T-helper 1 cell (primary cell): ENCODE measurements around the gene PDHX.
"Not testable (repeated sequence)": the region's sequence is repeated elsewhere in the genome, so short reads cannot be mapped to it uniquely, and the experiment has no call there.

Experiments used
- DNase-seq, 5 donors: peaks; one replicate each; pipeline ENCODE4 v3.0.0-alpha.2; 2012 to 2020

The PDHX gene

DNA sequence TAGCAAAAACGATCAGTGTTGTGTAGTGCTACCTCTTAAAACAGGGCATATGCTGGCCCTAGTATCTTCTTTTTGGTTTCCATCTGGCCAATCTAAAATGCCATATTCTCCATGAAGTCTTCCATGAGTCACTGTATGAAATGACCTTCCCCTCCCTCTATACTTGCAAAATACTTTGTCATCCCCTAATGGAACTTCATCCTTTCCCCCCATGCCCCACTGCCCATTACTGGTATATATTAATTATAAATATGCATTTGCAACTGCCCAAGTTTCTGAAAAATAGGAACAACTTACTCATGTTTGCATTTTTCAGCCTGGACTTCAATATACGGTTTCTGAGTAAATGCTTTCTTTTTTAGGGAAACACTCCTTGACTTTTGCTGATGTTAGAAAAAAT, 4.7 kb upstream of the PDHX start:
- no peak for DNase-seq

GRCh38 chr11:34913556-34913955, 2.9 kb upstream of the PDHX start:
- DNase-seq = not testable (repeated sequence)

DNA sequence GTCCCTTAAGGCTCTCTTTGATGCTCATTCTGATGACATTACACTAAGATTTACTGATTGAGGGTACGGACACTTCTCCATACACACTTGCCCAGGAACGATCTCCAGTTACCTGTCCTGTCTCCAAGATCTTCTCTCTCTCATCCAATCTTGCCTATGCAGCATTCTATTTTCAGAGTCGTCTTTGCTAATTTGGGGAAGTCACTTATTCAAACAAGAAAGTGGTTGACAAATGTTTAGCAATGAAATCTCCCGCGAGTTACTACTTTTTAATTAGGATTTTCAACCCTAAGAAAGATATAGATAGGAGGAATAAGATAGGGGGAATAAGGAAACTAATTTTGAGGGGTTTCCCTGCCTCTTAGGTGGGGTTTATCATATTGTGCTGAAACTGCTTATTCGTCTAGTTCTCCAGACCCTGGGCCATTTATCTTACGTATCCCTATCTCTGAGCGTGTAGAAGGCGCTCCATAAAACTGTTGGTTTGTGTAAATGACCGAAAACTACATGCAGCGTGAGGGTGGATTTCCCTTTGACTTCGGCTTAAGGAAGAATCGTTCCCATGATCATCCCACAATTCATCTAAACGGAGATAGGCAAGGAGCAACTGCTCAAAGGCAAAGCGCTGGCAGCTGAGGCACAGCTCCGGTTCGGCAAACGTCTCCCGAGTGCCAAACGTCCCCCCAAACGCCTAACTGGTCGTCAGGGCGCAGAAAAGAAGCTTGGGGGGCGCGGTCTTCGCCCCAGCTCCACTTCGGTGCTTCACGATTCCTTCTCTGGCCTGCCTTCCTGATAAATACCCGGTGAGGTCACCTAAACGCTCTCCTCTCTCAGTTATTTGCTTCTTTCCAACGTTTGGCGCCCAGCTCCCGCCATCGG, 1.0 kb upstream of the PDHX start:
- no peak for DNase-seq

DNA sequence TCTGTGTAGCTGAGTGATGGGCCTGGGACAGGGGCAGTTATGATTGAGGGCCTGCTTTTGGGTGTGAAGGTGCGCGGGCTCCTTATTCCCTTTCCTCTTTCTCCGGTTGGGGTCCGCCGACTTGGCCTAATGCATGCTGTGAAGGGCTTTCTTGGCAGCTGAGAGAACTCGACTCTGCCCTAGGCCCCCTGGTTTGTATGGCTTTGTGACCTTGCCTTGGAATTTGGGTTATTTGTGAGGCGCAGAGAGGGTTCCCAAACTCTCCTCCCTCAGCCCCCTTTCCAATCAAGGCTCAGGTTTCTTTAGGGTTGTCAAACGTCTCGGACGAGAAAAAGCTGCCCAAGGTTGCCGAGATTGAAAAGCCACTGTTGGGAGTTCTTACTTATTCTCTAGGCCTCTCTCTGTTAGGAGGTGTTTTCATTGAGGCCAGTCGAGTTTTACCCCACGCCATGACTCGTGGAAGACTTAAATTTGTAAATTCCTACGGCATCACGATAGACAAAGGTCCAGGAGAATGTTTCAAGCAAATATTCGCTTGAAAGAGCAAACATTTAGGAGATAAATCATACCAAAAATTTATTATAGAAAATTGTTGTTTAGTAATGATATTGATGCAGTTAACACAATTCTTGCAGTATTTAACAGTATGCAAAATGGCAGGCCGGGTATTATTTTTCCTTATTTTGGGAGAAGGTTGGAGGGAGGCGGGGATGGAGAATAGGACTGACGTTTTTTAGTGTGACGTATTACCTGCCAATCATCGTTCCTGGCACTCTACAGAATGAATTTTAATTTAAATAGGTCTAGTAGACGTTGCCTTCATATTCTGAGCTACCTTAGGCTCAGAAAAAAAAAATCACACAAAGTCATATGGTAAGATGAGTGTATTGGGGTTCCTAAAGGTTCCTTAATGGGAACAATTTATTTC, 689 bp downstream of the PDHX start:
- DNase-seq = peak in 1 of 5 donors; percentile 3

DNA sequence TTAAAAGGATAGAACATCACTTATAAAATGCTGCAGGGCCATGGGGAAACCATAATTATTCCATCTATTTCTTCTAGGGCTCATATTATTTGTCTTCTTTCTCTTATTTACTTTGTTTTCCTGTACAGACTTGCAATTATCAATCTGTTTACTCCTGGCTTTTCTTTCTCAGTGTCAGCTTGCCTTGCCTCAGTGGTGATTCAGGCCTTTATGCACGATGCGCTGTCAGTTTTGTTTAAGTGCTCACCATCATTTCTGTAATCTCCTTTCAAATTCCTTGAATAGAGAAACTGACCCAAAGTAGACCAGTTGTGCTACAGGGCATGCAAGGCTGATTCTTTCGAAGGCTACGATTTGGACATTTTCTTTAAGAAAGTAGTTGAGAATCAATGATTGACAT, 4.7 kb downstream of the PDHX start:
- DNase-seq = no peak

- DNase-seq = no peak
Observed at GRCh38 chr11:34924714-34925113, 8.3 kb downstream of the PDHX start.

DNA sequence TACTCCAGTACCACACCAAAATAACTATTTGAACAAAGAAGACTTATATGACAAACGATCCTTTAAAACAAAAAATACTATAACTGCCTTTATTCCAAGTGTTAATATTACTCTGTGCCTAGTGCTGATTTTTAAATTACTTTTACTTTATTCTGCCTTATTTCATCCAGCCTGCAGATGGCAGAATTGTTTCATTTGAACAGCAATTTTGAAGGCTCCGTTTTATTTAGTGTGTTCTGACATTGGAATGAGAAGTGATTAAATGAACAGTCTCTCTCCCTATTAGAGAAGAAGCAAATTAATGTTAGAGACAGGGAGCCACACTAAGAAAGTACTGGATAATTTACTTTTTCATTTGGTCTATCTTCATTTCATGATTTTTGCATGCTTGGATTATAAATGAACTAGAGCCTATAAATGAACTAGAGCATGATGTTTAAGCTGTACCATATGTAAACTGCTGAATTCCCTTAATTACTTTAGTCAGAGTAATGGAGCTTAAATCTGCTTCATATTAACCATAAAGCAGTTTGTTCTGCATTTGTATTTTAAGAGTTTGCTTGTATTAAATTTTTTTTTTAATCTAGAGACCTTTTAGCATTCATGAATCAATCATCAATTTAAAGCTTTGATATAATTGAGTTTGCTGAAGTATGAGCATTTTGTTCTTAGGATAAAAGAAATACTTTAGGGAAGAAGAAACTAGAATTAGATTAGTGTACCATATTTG, 9.8 kb downstream of the PDHX start:
- peak in 2 of 5 donors; percentile 18 to 48 for DNase-seq

GRCh38 chr11:34926831-34927132, 10.4 kb downstream of the PDHX start:
- DNase-seq = no peak

GRCh38 chr11:34928268-34928959, 12.0 kb downstream of the PDHX start:
- DNase-seq = no peak

DNA sequence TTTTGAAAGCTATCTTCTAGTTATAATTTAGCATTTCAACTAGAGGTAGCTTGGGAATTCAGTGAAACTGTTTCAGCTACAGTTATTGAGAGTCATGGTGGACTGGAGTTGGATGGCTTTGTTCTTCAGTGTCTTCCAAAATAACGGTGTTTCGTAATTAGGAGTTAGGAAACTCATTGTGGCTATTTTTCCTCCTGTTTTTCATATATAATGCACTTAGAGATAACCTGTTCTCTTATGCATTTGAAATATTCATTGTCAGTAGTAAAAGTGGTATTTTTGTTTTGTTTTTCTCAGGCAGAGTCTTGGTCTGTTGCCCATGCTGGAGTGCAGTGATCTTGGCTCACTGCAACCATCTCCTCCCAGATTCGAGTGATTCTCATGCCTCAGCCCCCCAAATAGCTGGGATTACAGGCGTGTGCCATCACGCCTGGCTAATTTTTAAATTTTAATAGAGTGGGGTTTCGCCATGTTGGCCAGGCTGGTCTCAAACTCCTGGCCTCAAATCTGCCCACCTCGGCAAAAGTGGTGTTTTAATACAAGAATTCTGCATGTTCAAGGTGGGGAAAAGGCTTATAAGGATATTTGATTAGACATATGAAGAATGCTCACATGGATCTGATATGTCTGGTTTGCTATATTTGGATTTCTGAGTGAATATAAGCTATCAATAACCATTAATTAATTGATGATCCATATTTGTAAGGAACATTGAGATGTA, 12.7 kb downstream of the PDHX start:
- DNase-seq = no peak

- no peak for DNase-seq
Observed at GRCh38 chr11:34929794-34930763, 13.7 kb downstream of the PDHX start.

DNA sequence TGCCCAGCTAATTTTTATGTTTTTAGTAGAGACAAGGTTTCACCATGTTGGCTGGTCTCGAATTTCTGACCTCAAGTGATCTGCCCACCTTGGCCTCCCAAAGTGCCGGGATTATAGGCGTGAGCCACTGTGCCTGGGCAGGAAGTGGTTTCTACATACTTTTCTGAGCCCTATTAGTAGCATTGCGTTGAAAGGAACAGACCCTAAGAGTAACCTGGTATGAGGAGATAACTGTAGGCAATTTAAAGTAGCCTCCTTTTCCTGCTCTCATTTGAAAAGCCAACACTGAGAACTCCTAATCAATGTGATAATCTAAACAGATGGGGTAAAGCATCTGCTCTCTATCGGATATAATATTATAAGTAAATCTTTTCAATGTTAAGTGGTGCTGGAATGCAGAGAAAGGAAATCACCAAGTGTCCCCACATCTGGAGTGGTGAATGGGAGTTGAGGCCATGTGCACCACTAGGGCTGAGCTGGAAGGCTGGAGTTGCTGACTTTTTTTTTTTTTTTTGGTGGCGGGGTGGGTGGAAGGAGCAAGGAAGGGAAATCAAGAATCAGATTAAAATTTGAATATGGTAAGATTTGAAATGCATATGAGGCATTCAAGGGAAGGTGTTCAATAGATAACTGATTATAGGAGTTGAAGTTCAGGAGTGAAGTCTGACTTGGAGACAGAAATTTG, 20.7 kb downstream of the PDHX start:
- no peak for DNase-seq

DNA sequence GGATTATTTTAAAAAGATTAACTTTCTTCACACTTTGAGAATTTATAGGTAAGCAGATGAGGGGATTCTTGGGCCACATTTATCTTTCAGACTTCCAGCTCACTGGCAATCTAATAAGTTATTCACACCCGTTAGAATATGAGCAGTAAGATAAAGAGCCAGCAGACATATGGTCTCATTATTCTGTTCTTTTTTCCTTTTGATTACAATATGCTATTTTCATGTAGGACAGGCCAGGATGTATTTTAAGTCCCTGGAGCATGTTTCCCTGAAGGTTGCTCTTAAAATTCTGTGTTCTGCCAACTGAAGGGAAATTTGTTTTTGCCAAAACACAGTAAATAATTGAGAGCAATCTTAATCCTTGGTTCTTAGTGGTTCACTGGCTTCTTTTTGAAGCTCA, 22.2 kb downstream of the PDHX start:
- DNase-seq = no peak

DNA sequence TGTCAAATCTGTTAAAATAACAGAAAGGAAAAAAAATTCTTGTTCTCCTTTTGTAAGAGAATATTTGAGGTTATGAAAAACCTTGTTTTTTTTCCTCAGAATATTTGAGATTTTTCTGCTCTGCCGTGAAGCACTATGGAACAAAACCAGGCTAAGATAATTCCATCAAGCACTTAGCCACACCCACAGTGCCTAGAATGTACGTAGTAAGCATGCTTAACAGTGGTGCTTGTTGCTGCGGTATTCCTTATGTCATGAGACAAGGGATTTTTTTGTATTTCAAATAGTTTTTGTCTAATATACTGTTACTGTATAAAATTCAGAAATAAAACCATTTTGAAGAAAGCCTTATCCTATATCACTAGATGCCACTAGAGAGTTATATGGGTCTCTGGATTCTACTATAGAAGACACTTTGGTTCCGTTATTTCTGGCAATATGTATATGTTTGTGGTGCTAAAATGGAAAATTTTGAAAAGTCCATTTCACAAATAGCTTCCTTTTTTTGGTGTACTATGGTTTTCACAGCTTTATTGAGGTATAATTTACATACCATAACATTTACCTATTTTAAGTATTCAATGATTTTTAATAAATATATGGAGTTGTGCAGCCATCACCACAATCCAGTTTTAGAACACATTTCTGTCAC, 23.7 kb downstream of the PDHX start:
- DNase-seq = no peak

DNA sequence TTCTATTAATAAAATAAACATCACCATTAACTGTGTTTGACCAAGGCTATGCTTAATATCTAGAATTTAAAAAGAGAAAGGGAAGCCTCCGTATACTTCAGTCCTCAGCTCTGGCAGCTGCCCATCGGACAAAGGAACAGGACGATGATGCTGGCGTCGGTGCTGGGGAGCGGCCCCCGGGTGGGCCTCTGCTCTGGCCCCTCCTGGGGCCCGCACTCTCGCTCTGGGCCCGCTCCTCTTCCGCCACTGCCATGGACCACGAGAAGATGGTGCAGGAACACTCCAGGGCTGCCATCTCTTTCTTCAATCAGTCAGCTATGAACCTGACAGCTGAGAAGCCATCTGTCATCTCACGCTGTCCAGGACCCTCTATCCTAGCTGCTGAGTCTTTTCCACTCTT, 25.3 kb downstream of the PDHX start:
- no peak for DNase-seq

DNA sequence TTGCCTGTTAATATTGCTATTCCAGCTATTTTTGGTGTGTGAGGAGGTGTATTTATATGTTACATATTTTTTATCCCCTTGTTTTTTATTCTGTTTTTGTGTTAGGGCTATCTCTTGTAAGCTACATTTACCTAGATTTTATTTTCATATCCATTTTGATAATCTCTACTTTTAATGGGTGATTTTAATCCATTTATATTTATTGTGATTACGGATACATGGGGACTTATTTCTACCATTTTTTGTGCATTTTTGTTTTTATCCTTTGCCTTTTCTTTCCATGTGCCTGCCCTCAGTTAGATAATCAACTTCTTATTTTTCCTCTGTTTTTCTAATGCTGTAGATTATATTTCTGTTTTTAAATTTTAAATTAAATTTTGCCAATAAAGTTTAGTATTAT, 28.3 kb downstream of the PDHX start:
- no peak for DNase-seq

- DNase-seq = no peak
Observed at GRCh38 chr11:34948696-34949095, 32.3 kb downstream of the PDHX start.

GRCh38 chr11:34953955-34954354, 37.5 kb downstream of the PDHX start:
- no peak for DNase-seq

- DNase-seq = no peak
Observed at GRCh38 chr11:34957206-34957605, 40.8 kb downstream of the PDHX start.

DNA sequence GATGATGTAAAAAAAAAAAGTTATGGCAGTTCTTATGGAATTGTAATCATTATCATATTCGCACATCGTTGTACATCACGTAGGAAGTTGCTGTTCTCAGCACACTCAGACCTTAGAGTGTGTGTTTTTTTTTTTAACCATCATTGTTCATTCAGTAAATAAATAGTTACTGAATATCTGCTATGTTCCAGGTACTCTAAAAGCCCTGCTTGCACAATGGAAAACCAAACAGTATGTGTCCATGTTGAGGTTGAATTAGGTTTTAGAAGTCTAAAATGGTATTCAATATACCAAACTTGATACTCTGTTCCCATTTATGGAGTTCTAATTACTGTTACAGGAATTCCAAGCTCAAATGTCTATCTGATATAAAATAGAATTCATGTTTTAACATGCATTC, 41.2 kb downstream of the PDHX start:
- no peak for DNase-seq
